Mesothelial cell of epicardium (in vitro differentiated cells): ENCODE results near the gene MRPS35. TPM values are rescaled to one million over a fixed set of nuclear protein-coding genes. Genes with fewer than 3 reads are reported as not detected.
"Not testable (repeated sequence)": the region's sequence is repeated elsewhere in the genome, so short reads cannot be mapped to it uniquely, and the experiment has no call there.

Experiments
- DNase-seq, 2 experiments: peaks; one replicate each; pipeline ENCODE4 v3.0.0; 2021; ENCODE audit warnings: low spot score in 2 of 2; ENCODE audit not compliant: unreplicated experiment in 2 of 2
- H3K27ac Mint-ChIP-seq: 2 replicates; pipeline ENCODE4 v1.8.0; 2021; ENCODE audit warnings: mixed read lengths
- H3K27me3 Mint-ChIP-seq: 2 replicates; pipeline ENCODE4 v1.8.0; 2021; ENCODE audit warnings: low read depth, mixed read lengths
- H3K36me3 Mint-ChIP-seq: 2 replicates; pipeline ENCODE4 v1.8.0; 2021; ENCODE audit warnings: mixed read lengths
- H3K4me1 Mint-ChIP-seq: 2 replicates; pipeline ENCODE4 v1.8.0; 2021; ENCODE audit warnings: mixed read lengths
- H3K4me3 Mint-ChIP-seq: 2 replicates; pipeline ENCODE4 v1.8.0; 2021; ENCODE audit warnings: mild to moderate bottlenecking, moderate library complexity, mixed read lengths
- H3K9me3 Mint-ChIP-seq: 2 replicates; pipeline ENCODE4 v1.8.0; 2021; ENCODE audit warnings: mixed read lengths
- CTCF ChIP-seq: fragments of 200-600 bp; sonication (generic); IDR thresholded peaks from one replicate; pipeline ENCODE4 v1.5.0; 2021; ENCODE audit warnings: antibody characterized with exemption; ENCODE audit not compliant: unreplicated experiment
- total RNA-seq: library from RNA; stranded (reverse); gene quantifications from 3 replicates; pipeline ENCODE4 v1.2.1, GENCODE V29; 2021

Gene MRPS35
- total RNA-seq, 1 donor from 2014 or later, result 34.0 TPM

GRCh38 chr12:27730097-27730588 is 19.5 kb downstream of the MRPS35 start:
- no peak overlapping the region for H3K27ac Mint-ChIP-seq
- no peak overlapping the region for H3K4me3 Mint-ChIP-seq
- H3K4me1 Mint-ChIP-seq, result peaks cover 8% of the 10 kb centered on the region
- DNase-seq, result no peak
- H3K36me3 Mint-ChIP-seq, result peaks cover 18% of the 10 kb centered on the region
- no peaks in the 10 kb centered on the region for H3K27me3 Mint-ChIP-seq
- TF ChIP-seq CTCF, result no peak
- no peaks in the 10 kb centered on the region for H3K9me3 Mint-ChIP-seq

GRCh38 chr12:27732281-27732680 is 21.6 kb downstream of the MRPS35 start:
- H3K27ac Mint-ChIP-seq, result no peak overlapping the region
- peaks cover 16% of the 10 kb centered on the region for H3K36me3 Mint-ChIP-seq
- no peak for DNase-seq
- no peak overlapping the region for H3K4me3 Mint-ChIP-seq
- H3K9me3 Mint-ChIP-seq, result no peaks in the 10 kb centered on the region
- peaks cover 8% of the 10 kb centered on the region for H3K4me1 Mint-ChIP-seq
- H3K27me3 Mint-ChIP-seq, result no peaks in the 10 kb centered on the region
- no peak for TF ChIP-seq CTCF

- H3K9me3 Mint-ChIP-seq, result no peaks in the 10 kb centered on the region
- H3K4me3 Mint-ChIP-seq, result no peak overlapping the region
- H3K4me1 Mint-ChIP-seq, result peaks cover 8% of the 10 kb centered on the region
- H3K27me3 Mint-ChIP-seq, result no peaks in the 10 kb centered on the region
- H3K27ac Mint-ChIP-seq, result no peak overlapping the region
- DNase-seq, result peak in 1 of 2 experiments; percentile 42
- H3K36me3 Mint-ChIP-seq, result peaks cover 20% of the 10 kb centered on the region
- TF ChIP-seq CTCF, result peak; percentile 78
These were observed 22.5 kb downstream of the MRPS35 start for GRCh38 chr12:27733052-27733656.

GRCh38 chr12:27733791-27734190 is 23.2 kb downstream of the MRPS35 start:
- Mint-ChIP-seq H3K27ac (no peak overlapping the region), H3K27me3 (no peaks in the 10 kb centered on the region), H3K36me3 (peaks cover 20% of the 10 kb centered on the region), H3K4me3 (no peak overlapping the region), H3K9me3 (no peaks in the 10 kb centered on the region), H3K4me1 (peaks cover 2% of the 10 kb centered on the region)
- no peak for DNase-seq
- no peak for TF ChIP-seq CTCF

- DNase-seq, H3K9me3 Mint-ChIP-seq, H3K4me1 Mint-ChIP-seq, H3K27me3 Mint-ChIP-seq, H3K4me3 Mint-ChIP-seq, H3K27ac Mint-ChIP-seq: not testable (repeated sequence)
- H3K36me3 Mint-ChIP-seq, result peaks cover 20% of the 10 kb centered on the region
These were observed 23.7 kb downstream of the MRPS35 start for GRCh38 chr12:27734321-27734720.

- H3K9me3 Mint-ChIP-seq, result no peaks in the 10 kb centered on the region
- TF ChIP-seq CTCF, result no peak
- no peak overlapping the region for H3K27ac Mint-ChIP-seq
- no peaks in the 10 kb centered on the region for H3K27me3 Mint-ChIP-seq
- peaks cover 40% of the 10 kb centered on the region for H3K36me3 Mint-ChIP-seq
- H3K4me1 Mint-ChIP-seq, result no peaks in the 10 kb centered on the region
- DNase-seq, result no peak
- no peak overlapping the region for H3K4me3 Mint-ChIP-seq
These were observed 33.0 kb downstream of the MRPS35 start for GRCh38 chr12:27743601-27744000.

- DNase-seq, H3K4me1 Mint-ChIP-seq, H3K27ac Mint-ChIP-seq, H3K9me3 Mint-ChIP-seq, H3K4me3 Mint-ChIP-seq, H3K27me3 Mint-ChIP-seq: not testable (repeated sequence)
- peaks cover 32% of the 10 kb centered on the region for H3K36me3 Mint-ChIP-seq
These were observed 35.1 kb downstream of the MRPS35 start for GRCh38 chr12:27745734-27746133.
